Activated CD4-positive, alpha-beta T cell treated with anti-CD3 and anti-CD28 coated beads, Interleukin-2, amount 10 ng/mL, durations not matched to agents 24 days and 14 days (primary cell): Measurements from ENCODE around the gene ARHGAP24. TPM values are rescaled to one million over a fixed set of nuclear protein-coding genes. Genes with fewer than 3 reads are reported as not detected.

Experiments
- DNase-seq: peaks from one replicate; pipeline ENCODE4 v3.0.0; 2022
- H3K27ac Mint-ChIP-seq: one replicate; pipeline ENCODE4 v1.8.0; 2022; ENCODE audit warnings: mild to moderate bottlenecking, mixed read lengths
- H3K27me3 Mint-ChIP-seq: one replicate; pipeline ENCODE4 v1.8.0; 2022; ENCODE audit warnings: mixed read lengths
- H3K36me3 Mint-ChIP-seq: one replicate; pipeline ENCODE4 v1.8.0; 2022; ENCODE audit warnings: low read depth, mild to moderate bottlenecking, mixed read lengths
- H3K4me1 Mint-ChIP-seq: one replicate; pipeline ENCODE4 v1.8.0; 2021; ENCODE audit warnings: mixed read lengths
- H3K4me3 Mint-ChIP-seq: one replicate; pipeline ENCODE4 v1.8.0; 2022; ENCODE audit warnings: mild to moderate bottlenecking, moderate library complexity, mixed read lengths
- H3K9me3 Mint-ChIP-seq: one replicate; pipeline ENCODE4 v1.8.0; 2021; ENCODE audit warnings: mixed read lengths
- intact Hi-C: fragments of 100-400 bp; cut with micrococcal nuclease; formaldehyde crosslinking; loops from one replicate; pipeline ENCODE4 v1.15.1; 2023
- total RNA-seq: library from RNA; stranded (reverse); gene quantifications from 2 replicates; pipeline ENCODE4 v1.2.3, GENCODE V29; 2022

ARHGAP24 gene
- total RNA-seq, 1 donor from 2014 or later: not detected

GRCh38 chr4:85734424-85734831, 259.5 kb downstream of the ARHGAP24 start:
- no peak for DNase-seq
- Mint-ChIP-seq H3K4me1 (no peaks in the 10 kb centered on the region), H3K27ac (no peak overlapping the region), H3K4me3 (no peak overlapping the region), H3K36me3 (no peaks in the 10 kb centered on the region), H3K9me3 (no peaks in the 10 kb centered on the region), H3K27me3 (no peaks in the 10 kb centered on the region)
- intact Hi-C loops: no loop called here

GRCh38 chr4:85736571-85736970, 261.6 kb downstream of the ARHGAP24 start:
- Mint-ChIP-seq H3K27me3 (no peaks in the 10 kb centered on the region), H3K4me1 (no peaks in the 10 kb centered on the region), H3K36me3 (no peaks in the 10 kb centered on the region), H3K9me3 (no peaks in the 10 kb centered on the region), H3K4me3 (no peak overlapping the region), H3K27ac (no peak overlapping the region)
- intact Hi-C loops: no loop called here
- no peak for DNase-seq

GRCh38 chr4:85737254-85737653, 262.3 kb downstream of the ARHGAP24 start:
- Mint-ChIP-seq H3K27ac (no peak overlapping the region), H3K27me3 (no peaks in the 10 kb centered on the region), H3K4me1 (no peaks in the 10 kb centered on the region), H3K4me3 (no peak overlapping the region), H3K9me3 (no peaks in the 10 kb centered on the region), H3K36me3 (no peaks in the 10 kb centered on the region)
- intact Hi-C loops: no loop called here
- DNase-seq: no peak

- H3K27me3 Mint-ChIP-seq: no peaks in the 10 kb centered on the region
- intact Hi-C loops: no loop called here
- no peak overlapping the region for H3K4me3 Mint-ChIP-seq
- H3K9me3 Mint-ChIP-seq: no peaks in the 10 kb centered on the region
- DNase-seq: no peak
- H3K4me1 Mint-ChIP-seq: no peaks in the 10 kb centered on the region
- no peaks in the 10 kb centered on the region for H3K36me3 Mint-ChIP-seq
- H3K27ac Mint-ChIP-seq: no peak overlapping the region
Measured at GRCh38 chr4:85738721-85739120, 263.8 kb downstream of the ARHGAP24 start.

GRCh38 chr4:85740431-85740861, 265.5 kb downstream of the ARHGAP24 start:
- Mint-ChIP-seq H3K4me1 (no peaks in the 10 kb centered on the region), H3K9me3 (no peaks in the 10 kb centered on the region), H3K27me3 (no peaks in the 10 kb centered on the region), H3K36me3 (no peaks in the 10 kb centered on the region), H3K27ac (no peak overlapping the region), H3K4me3 (no peak overlapping the region)
- intact Hi-C loops: no loop called here
- DNase-seq: no peak

- intact Hi-C loops: no loop called here
- DNase-seq: no peak
- no peak overlapping the region for H3K27ac Mint-ChIP-seq
- H3K4me3 Mint-ChIP-seq: no peak overlapping the region
- no peaks in the 10 kb centered on the region for H3K36me3 Mint-ChIP-seq
- no peaks in the 10 kb centered on the region for H3K4me1 Mint-ChIP-seq
- no peaks in the 10 kb centered on the region for H3K27me3 Mint-ChIP-seq
- H3K9me3 Mint-ChIP-seq: no peaks in the 10 kb centered on the region
Measured at GRCh38 chr4:85741381-85741780, 266.4 kb downstream of the ARHGAP24 start.

- no peaks in the 10 kb centered on the region for H3K4me1 Mint-ChIP-seq
- no peaks in the 10 kb centered on the region for H3K9me3 Mint-ChIP-seq
- no peaks in the 10 kb centered on the region for H3K36me3 Mint-ChIP-seq
- no peaks in the 10 kb centered on the region for H3K27me3 Mint-ChIP-seq
- intact Hi-C loops: no loop called here
- no peak for DNase-seq
- H3K4me3 Mint-ChIP-seq: no peak overlapping the region
- H3K27ac Mint-ChIP-seq: no peak overlapping the region
Measured at GRCh38 chr4:85741921-85742591, 267.1 kb downstream of the ARHGAP24 start.

GRCh38 chr4:85744950-85745349, 270.0 kb downstream of the ARHGAP24 start:
- H3K4me1 Mint-ChIP-seq: no peaks in the 10 kb centered on the region
- no peak for DNase-seq
- H3K36me3 Mint-ChIP-seq: no peaks in the 10 kb centered on the region
- H3K4me3 Mint-ChIP-seq: no peak overlapping the region
- intact Hi-C loops: loop anchor here (5.0 kb wide), 1 partner anchor 663 kb away; no protein-coding TSS in a partner anchor
- H3K27ac Mint-ChIP-seq: no peak overlapping the region
- no peaks in the 10 kb centered on the region for H3K9me3 Mint-ChIP-seq
- H3K27me3 Mint-ChIP-seq: no peaks in the 10 kb centered on the region

GRCh38 chr4:85745939-85746338, 271.0 kb downstream of the ARHGAP24 start:
- Mint-ChIP-seq H3K27ac (no peak overlapping the region), H3K27me3 (no peaks in the 10 kb centered on the region), H3K4me3 (no peak overlapping the region), H3K36me3 (no peaks in the 10 kb centered on the region), H3K4me1 (no peaks in the 10 kb centered on the region), H3K9me3 (no peaks in the 10 kb centered on the region)
- DNase-seq: no peak
- intact Hi-C loops: loop anchor here (5.0 kb wide), 1 partner anchor 664 kb away; no protein-coding TSS in a partner anchor

GRCh38 chr4:85747882-85748491, 273.0 kb downstream of the ARHGAP24 start:
- H3K4me3 Mint-ChIP-seq: no peak overlapping the region
- H3K4me1 Mint-ChIP-seq: no peaks in the 10 kb centered on the region
- peak; percentile 61 for DNase-seq
- no peaks in the 10 kb centered on the region for H3K36me3 Mint-ChIP-seq
- intact Hi-C loops: loop anchor here (1.0 to 5.0 kb wide), 2 partner anchors 601 to 666 kb away; no protein-coding TSS in a partner anchor
- no peaks in the 10 kb centered on the region for H3K9me3 Mint-ChIP-seq
- no peaks in the 10 kb centered on the region for H3K27me3 Mint-ChIP-seq
- H3K27ac Mint-ChIP-seq: no peak overlapping the region

- intact Hi-C loops: loop anchor here (1.0 to 5.0 kb wide), 2 partner anchors 601 to 666 kb away; no protein-coding TSS in a partner anchor
- Mint-ChIP-seq H3K4me1 (no peaks in the 10 kb centered on the region), H3K9me3 (no peaks in the 10 kb centered on the region), H3K27me3 (no peaks in the 10 kb centered on the region), H3K4me3 (no peak overlapping the region), H3K27ac (no peak overlapping the region), H3K36me3 (no peaks in the 10 kb centered on the region)
- no peak for DNase-seq
Measured at GRCh38 chr4:85748654-85749053, 273.7 kb downstream of the ARHGAP24 start.

- intact Hi-C loops: no loop called here
- H3K27me3 Mint-ChIP-seq: no peaks in the 10 kb centered on the region
- H3K27ac Mint-ChIP-seq: no peak overlapping the region
- H3K9me3 Mint-ChIP-seq: no peaks in the 10 kb centered on the region
- no peaks in the 10 kb centered on the region for H3K36me3 Mint-ChIP-seq
- H3K4me1 Mint-ChIP-seq: no peaks in the 10 kb centered on the region
- no peak overlapping the region for H3K4me3 Mint-ChIP-seq
- DNase-seq: no peak
Measured at GRCh38 chr4:85751866-85752265, 276.9 kb downstream of the ARHGAP24 start.

- Mint-ChIP-seq H3K36me3 (no peaks in the 10 kb centered on the region), H3K4me3 (no peak overlapping the region), H3K27ac (no peak overlapping the region), H3K27me3 (no peaks in the 10 kb centered on the region), H3K9me3 (no peaks in the 10 kb centered on the region), H3K4me1 (no peaks in the 10 kb centered on the region)
- intact Hi-C loops: no loop called here
- DNase-seq: no peak
Measured at GRCh38 chr4:85755285-85755684, 280.3 kb downstream of the ARHGAP24 start.

- DNase-seq: no peak
- intact Hi-C loops: no loop called here
- Mint-ChIP-seq H3K4me1 (no peaks in the 10 kb centered on the region), H3K27ac (no peak overlapping the region), H3K27me3 (no peaks in the 10 kb centered on the region), H3K36me3 (no peaks in the 10 kb centered on the region), H3K4me3 (no peak overlapping the region), H3K9me3 (no peaks in the 10 kb centered on the region)
Measured at GRCh38 chr4:85756938-85757337, 282.0 kb downstream of the ARHGAP24 start.
